Muscle layer of duodenum (tissue), 2 donors: ENCODE measurements around the gene GPR35.

Source experiments
- H3K27ac ChIP-seq: one replicate; pipeline ENCODE4 v1.7.0; 2013; ENCODE audit warnings: mild to moderate bottlenecking, low read length
- H3K27me3 ChIP-seq: one replicate; pipeline ENCODE4 v1.7.0; 2013; ENCODE audit warnings: low read depth, mild to moderate bottlenecking, control low read depth, low read length
- H3K36me3 ChIP-seq, 2 donors: one replicate each; pipeline ENCODE4 v1.7.0; 2013; ENCODE audit warnings: low read length in 2 of 2, control low read depth in 1 of 2, mild to moderate bottlenecking in 1 of 2; ENCODE audit not compliant: insufficient read depth in 2 of 2, control insufficient read depth in 1 of 2
- H3K4me1 ChIP-seq, 2 donors: one replicate each; pipeline ENCODE4 v1.7.0; 2013; ENCODE audit warnings: low read length in 2 of 2, mild to moderate bottlenecking in 2 of 2, control low read depth in 1 of 2, moderate library complexity in 1 of 2; ENCODE audit not compliant: insufficient read depth in 2 of 2, control insufficient read depth in 1 of 2
- H3K4me3 ChIP-seq, 2 donors: one replicate each; pipeline ENCODE4 v1.7.0; 2013; ENCODE audit warnings: low read length in 2 of 2, low read depth in 1 of 2, mild to moderate bottlenecking in 1 of 2
- H3K9me3 ChIP-seq, 2 donors: one replicate each; pipeline ENCODE4 v1.7.0; 2013; ENCODE audit warnings: low read length in 2 of 2, control low read depth in 1 of 2, mild to moderate bottlenecking in 1 of 2; ENCODE audit not compliant: control insufficient read depth in 1 of 2
- donor health status: healthy.

The GPR35 gene

GRCh38 chr2:240620149-240620731 is 5.0 kb upstream of the GPR35 start:
- Histone ChIP-seq H3K36me3 (no peaks in the 10 kb centered on the region), H3K27ac (no peak overlapping the region), H3K4me1 (no peaks in the 10 kb centered on the region), H3K27me3 (no peaks in the 10 kb centered on the region), H3K4me3 (no peak overlapping the region), H3K9me3 (no peaks in the 10 kb centered on the region)

DNA sequence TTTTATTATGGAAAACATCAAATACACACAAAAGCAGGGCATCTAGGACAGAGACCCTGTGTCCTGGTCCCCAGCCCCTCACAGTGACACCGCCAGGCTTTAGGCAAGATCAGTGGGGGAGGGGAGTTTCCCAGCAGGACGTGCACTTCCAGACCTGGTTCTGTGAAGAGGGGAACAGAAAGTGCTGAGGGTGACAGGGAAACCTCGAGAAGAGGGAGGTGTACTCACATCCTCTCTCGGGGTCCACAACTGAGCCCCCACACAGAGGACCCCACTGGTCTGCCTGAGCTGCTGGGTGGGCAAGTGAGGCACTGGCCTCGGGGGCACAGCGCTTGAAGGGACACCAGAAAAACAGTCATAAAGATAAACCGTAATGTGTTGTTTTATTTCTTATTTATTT is 4.4 kb upstream of the GPR35 start:
- Histone ChIP-seq H3K4me3 (no peak overlapping the region), H3K4me1 (no peaks in the 10 kb centered on the region), H3K27me3 (no peaks in the 10 kb centered on the region), H3K9me3 (no peaks in the 10 kb centered on the region), H3K36me3 (no peaks in the 10 kb centered on the region), H3K27ac (no peak overlapping the region)

GRCh38 chr2:240622060-240622411 is 3.2 kb upstream of the GPR35 start:
- H3K9me3 ChIP-seq: no peaks in the 10 kb centered on the region
- no peak overlapping the region for H3K4me3 ChIP-seq
- no peaks in the 10 kb centered on the region for H3K36me3 ChIP-seq
- no peak overlapping the region for H3K27ac ChIP-seq
- no peaks in the 10 kb centered on the region for H3K27me3 ChIP-seq
- H3K4me1 ChIP-seq: no peaks in the 10 kb centered on the region

GRCh38 chr2:240622531-240623235 is 2.6 kb upstream of the GPR35 start:
- no peak overlapping the region for H3K4me3 ChIP-seq
- no peak overlapping the region for H3K27ac ChIP-seq
- no peaks in the 10 kb centered on the region for H3K36me3 ChIP-seq
- no peaks in the 10 kb centered on the region for H3K27me3 ChIP-seq
- no peaks in the 10 kb centered on the region for H3K9me3 ChIP-seq
- H3K4me1 ChIP-seq: no peaks in the 10 kb centered on the region

- no peak overlapping the region for H3K27ac ChIP-seq
- no peaks in the 10 kb centered on the region for H3K27me3 ChIP-seq
- H3K4me1 ChIP-seq: no peaks in the 10 kb centered on the region
Observed at GRCh38 chr2:240623531-240624010, 1.7 kb upstream of the GPR35 start.

GRCh38 chr2:240624011-240624949 is 1.0 kb upstream of the GPR35 start:
- Histone ChIP-seq H3K9me3 (no peaks in the 10 kb centered on the region), H3K4me1 (no peaks in the 10 kb centered on the region), H3K4me3 (no peak overlapping the region), H3K27me3 (no peaks in the 10 kb centered on the region), H3K27ac (no peak overlapping the region), H3K36me3 (no peaks in the 10 kb centered on the region)

More at GRCh38 chr2:240623531-240624010, 1.7 kb upstream of the GPR35 start:
- H3K4me3 ChIP-seq: no peak overlapping the region
- no peaks in the 10 kb centered on the region for H3K9me3 ChIP-seq
- no peaks in the 10 kb centered on the region for H3K36me3 ChIP-seq

DNA sequence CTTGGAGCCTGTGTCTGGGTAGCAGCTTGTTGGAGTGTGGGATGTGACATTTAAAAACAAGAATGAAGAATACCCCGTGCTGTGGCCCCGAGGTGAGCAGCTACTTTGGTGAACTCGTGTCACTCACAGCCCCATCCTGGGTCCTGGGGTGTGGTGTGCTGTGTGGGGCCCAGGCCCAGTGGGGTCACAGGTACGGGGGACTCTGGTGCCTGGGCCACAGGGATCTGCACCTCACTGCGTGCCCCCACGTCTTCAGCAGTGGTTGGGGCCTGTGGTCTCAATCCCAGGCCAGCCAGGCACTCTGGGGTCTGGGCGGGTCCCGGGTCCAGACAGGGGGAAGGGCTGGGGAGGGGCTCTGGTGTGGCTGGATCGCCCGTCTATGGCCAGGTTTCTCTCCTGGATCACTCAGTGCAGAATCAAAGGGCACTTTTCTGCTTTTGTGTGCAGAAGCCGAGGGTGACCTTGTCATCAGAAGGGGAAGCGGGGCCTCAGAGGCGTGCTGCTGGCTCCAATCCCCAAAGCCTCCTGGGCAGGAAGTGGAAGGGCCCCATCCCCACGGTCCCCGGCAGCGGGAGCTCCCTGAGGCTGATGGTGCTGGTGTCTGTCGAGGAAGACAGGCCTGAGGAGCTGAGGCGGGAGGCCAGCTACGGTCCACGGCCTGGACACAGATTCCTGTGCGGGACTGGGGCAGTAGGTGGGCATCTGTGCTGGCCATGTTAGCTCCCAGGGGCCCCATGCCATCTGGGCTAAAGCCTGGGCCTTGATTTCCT is 1.4 kb downstream of the GPR35 start:
- no peaks in the 10 kb centered on the region for H3K4me1 ChIP-seq
- H3K27me3 ChIP-seq: no peaks in the 10 kb centered on the region
- H3K36me3 ChIP-seq: no peaks in the 10 kb centered on the region
- H3K9me3 ChIP-seq: no peaks in the 10 kb centered on the region
- no peak overlapping the region for H3K27ac ChIP-seq
- H3K4me3 ChIP-seq: no peak overlapping the region

DNA sequence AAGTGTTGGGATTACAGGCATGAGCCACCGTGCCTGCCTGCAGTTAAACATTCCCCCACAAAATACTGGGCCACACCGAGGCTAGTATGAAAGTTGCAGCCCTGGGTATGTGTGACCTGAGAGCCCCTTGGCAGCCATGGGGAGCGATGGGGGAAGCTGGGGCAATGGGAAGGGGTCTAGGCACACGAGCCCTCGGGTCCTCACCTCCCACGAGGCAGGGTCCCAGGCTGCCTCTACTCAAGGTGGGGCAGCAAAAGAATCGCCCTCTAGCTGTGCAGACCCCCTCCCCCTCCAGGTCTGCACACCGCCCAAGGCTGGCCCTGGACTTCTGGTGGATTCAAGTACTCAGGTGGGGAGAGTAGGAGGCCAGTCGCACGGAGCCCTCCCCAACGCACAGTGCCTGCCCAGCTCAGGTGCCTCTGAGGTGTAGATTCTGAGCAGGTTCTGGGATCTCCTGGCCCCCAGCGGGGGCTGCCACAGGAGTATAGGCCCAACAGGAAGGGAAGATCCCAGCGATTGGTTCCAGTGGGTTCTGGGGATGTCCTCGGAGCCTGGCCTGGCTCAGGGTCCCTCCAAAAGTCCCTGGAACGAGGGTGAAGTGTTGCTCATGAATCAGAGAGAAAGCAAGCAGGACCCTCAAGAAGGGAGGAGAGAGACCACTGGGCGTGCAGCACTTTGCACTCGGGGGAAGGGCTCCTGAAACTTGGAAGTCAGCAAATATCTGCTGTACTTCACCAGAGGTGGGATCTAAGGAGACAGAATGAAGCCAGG is 2.6 kb downstream of the GPR35 start:
- H3K4me3 ChIP-seq: no peak overlapping the region
- H3K27ac ChIP-seq: no peak overlapping the region
- H3K27me3 ChIP-seq: no peaks in the 10 kb centered on the region
- H3K4me1 ChIP-seq: no peaks in the 10 kb centered on the region
- H3K36me3 ChIP-seq: no peaks in the 10 kb centered on the region
- no peaks in the 10 kb centered on the region for H3K9me3 ChIP-seq

DNA sequence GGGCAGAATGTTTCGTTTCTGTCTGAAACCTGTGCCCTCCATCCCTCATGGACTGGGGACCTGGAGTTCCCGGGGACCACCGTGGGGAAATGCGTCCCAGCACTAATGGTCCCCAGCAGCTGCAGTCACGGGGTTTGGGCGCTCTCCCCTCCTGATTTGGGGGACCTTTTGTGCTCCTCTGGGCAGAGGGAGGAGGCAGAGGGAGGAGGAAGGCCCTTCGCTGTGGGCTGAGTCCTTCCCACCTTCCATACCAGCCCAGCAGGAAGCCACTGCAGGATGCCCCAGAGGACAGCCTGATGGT is 3.2 kb downstream of the GPR35 start:
- H3K4me3 ChIP-seq: no peak overlapping the region
- no peaks in the 10 kb centered on the region for H3K4me1 ChIP-seq
- no peaks in the 10 kb centered on the region for H3K36me3 ChIP-seq
- H3K27ac ChIP-seq: no peak overlapping the region
- no peaks in the 10 kb centered on the region for H3K9me3 ChIP-seq
- H3K27me3 ChIP-seq: no peaks in the 10 kb centered on the region

DNA sequence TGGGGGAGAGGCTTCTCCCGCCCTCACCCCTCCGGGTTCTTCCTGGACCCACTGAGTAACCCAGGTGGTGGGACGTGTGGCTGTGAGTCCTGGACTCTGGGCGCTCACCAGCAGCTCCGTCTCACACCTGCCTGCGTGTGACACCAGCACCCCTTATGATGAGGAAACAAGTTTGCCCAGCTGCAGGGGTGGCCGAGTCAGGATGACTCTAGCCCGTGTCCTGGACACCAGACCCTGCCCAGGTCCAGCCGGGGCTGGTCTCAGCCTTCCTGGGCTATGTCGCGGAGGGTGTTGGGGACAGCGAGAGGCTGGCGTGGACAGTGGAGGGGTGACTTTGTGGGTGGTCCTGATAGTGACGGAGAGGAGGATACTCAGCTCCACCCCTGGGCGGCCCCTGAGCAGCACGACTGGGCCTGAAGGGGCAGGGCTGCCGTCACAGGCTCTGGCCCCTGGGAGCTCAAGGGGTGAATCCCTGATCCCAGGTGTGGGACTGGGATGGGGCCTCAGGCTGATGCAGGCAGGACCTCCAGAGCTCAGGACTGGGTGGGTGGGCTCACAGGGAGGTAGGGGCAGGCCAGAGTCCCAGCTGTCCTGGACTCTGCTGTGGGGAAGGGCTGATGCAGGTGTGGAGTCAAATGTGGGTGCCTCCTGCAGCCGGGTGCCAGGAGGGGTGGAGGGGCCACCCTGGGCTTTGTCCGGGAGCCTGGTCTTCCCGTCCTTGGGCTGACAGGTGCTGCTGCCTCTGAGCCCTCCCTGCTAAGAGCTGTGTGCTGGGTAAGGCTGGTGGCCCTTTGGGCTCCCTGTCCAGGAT is 3.7 kb downstream of the GPR35 start:
- no peak overlapping the region for H3K27ac ChIP-seq
- H3K4me1 ChIP-seq: no peaks in the 10 kb centered on the region
- H3K4me3 ChIP-seq: no peak overlapping the region
- peaks cover 0 to 4% of the 10 kb centered on the region in 2 donors for H3K9me3 ChIP-seq
- no peaks in the 10 kb centered on the region for H3K36me3 ChIP-seq
- H3K27me3 ChIP-seq: no peaks in the 10 kb centered on the region
